Activated naive CD8-positive, alpha-beta T cell treated with anti-CD3 and anti-CD28 coated beads, Interleukin-2, amount 50 U/mL, for 24 hours (primary cell): Measurements from ENCODE around the gene CPNE5.

Source experiments
- ATAC-seq: fragments of 150-1000 bp; cut with Tn5 transposase; one replicate; pipeline ENCODE4 v1.10.0; 2021
- DNase-seq: peaks from one replicate; pipeline ENCODE4 v3.0.0; 2021
- H3K27ac Mint-ChIP-seq: one replicate; pipeline ENCODE4 v1.8.0; 2021; ENCODE audit warnings: mild to moderate bottlenecking, mixed read lengths
- H3K27me3 Mint-ChIP-seq: one replicate; pipeline ENCODE4 v1.8.0; 2021; ENCODE audit warnings: mixed read lengths
- H3K36me3 Mint-ChIP-seq: one replicate; pipeline ENCODE4 v1.8.0; 2021; ENCODE audit warnings: low read depth, mixed read lengths
- H3K4me1 Mint-ChIP-seq: one replicate; pipeline ENCODE4 v1.8.0; 2021; ENCODE audit warnings: mixed read lengths
- H3K4me3 Mint-ChIP-seq: one replicate; pipeline ENCODE4 v1.8.0; 2021; ENCODE audit warnings: mild to moderate bottlenecking, moderate library complexity, mixed read lengths
- H3K9me3 Mint-ChIP-seq: one replicate; pipeline ENCODE4 v1.8.0; 2021; ENCODE audit warnings: mixed read lengths

CPNE5 gene

DNA sequence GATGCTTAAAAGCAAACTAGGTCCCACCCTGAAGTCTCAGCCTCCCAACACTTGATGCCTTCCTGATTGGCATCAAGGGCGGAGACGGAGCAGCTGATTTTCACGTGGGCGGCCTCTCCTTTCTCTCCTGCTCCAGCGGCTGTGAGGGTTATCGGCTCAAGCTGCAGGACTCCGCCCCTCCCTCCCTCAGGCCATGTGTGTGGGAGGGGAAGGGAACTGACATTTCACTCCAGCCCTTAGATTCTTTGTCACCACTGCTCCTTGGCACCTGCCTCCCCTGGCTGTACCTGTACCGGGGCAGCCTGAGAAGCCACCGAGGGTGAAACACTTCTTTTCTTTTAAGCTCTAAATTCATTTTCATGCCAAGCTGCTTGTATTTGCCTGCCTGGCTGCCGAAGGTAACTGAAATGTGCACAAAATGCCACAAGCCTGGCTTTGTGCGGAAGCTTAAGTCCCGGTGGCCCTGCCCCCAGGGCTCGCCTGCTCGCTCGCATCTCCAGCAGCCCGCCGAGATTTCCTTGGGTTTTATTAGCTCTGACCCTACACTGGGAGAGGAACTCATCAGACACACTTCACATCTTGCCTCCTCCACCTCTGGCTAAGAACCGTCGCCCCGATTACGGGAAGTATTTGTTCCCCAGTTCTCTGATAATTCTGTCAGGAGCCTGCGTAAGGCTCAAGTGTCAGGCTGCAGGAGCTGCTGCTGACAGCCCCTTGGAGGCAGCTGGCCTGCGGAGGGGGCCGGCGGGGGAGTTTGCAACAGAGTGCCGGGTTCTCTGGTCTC is 9.6 kb upstream of the CPNE5 start:
- Mint-ChIP-seq H3K4me3 (no peak overlapping the region), H3K27ac (no peak overlapping the region), H3K27me3 (peaks cover 2% of the 10 kb centered on the region), H3K4me1 (peaks cover 8% of the 10 kb centered on the region), H3K9me3 (no peaks in the 10 kb centered on the region), H3K36me3 (peaks cover 38% of the 10 kb centered on the region)
- no peak for DNase-seq
- ATAC-seq, result no peak

DNA sequence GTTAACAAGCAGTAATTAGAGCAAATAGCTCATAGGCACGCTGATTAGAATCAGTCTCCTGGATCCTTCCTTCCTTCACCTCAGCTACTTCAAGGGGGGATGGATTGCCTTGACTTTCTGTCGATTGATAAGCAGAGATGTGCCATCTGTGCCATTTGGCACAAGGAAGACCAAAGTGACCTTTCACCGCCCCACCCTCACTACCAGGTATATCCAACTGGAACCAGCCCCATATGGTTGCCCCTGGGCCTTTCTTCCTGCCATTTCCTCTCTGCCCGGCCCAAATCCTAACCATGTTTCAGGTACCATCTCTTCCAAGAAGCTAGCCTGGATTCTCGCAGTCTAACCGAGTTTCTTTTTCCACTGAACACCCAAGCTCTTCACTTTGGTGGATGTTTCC is 8.7 kb upstream of the CPNE5 start:
- H3K27me3 Mint-ChIP-seq, result peaks cover 2% of the 10 kb centered on the region

DNA sequence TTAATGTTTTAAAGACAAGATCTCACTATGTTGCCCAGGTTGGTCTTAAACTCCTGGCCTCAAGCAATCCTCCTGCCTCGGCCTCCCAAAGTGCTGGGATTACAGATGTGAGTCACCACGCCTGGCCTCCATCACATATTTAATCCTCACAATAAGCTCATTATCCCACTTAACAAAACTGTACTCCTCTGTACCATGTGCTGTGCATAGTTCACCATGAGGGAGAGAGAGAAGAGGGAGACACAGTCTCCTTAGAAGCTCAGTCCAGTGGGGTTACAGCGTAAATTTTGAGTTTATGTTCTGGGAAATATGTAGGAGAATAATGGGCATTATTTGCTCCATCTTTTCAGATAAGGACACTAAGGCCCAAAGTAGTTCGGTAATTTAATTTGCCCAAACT is 7.9 kb upstream of the CPNE5 start:
- peaks cover 2% of the 10 kb centered on the region for H3K27me3 Mint-ChIP-seq
- H3K36me3 Mint-ChIP-seq, result peaks cover 24% of the 10 kb centered on the region
- no peak overlapping the region for H3K27ac Mint-ChIP-seq
- ATAC-seq, result no peak
- no peak overlapping the region for H3K4me3 Mint-ChIP-seq
- no peaks in the 10 kb centered on the region for H3K9me3 Mint-ChIP-seq
- peaks cover 8% of the 10 kb centered on the region for H3K4me1 Mint-ChIP-seq
- DNase-seq, result no peak

More for the DNA sequence above, 8.7 kb upstream of the CPNE5 start:
- H3K27ac Mint-ChIP-seq, result no peak overlapping the region
- H3K9me3 Mint-ChIP-seq, result no peaks in the 10 kb centered on the region
- no peak for ATAC-seq
- no peak overlapping the region for H3K4me3 Mint-ChIP-seq
- H3K36me3 Mint-ChIP-seq, result peaks cover 32% of the 10 kb centered on the region
- no peak for DNase-seq
- peaks cover 8% of the 10 kb centered on the region for H3K4me1 Mint-ChIP-seq

DNA sequence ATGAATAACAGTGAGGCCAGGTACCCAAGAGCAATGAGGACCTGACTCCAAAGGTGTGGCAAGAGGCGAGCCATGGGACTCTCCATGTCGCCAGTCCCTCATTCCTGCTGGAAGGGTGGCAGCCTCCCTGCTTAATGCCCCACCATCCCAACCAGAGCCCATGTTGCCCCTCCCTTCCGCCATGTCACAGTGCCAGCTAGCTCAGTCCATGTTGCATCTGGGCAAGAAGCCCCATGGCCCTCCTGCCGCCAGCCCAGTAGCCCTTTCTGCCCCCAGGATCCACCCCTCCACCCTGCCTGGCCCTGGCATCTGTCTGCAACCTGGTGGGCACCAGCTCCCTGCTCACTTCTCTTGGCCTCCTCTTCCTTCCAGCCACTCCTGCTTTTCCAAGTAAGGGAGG is 6.0 kb upstream of the CPNE5 start:
- H3K4me1 Mint-ChIP-seq, result peaks cover 16% of the 10 kb centered on the region
- peaks cover 11% of the 10 kb centered on the region for H3K27me3 Mint-ChIP-seq
- H3K9me3 Mint-ChIP-seq, result no peaks in the 10 kb centered on the region
- peaks cover 8% of the 10 kb centered on the region for H3K36me3 Mint-ChIP-seq
- ATAC-seq (no peak), DNase-seq (no peak)
- no peak overlapping the region for H3K4me3 Mint-ChIP-seq
- no peak overlapping the region for H3K27ac Mint-ChIP-seq

DNA sequence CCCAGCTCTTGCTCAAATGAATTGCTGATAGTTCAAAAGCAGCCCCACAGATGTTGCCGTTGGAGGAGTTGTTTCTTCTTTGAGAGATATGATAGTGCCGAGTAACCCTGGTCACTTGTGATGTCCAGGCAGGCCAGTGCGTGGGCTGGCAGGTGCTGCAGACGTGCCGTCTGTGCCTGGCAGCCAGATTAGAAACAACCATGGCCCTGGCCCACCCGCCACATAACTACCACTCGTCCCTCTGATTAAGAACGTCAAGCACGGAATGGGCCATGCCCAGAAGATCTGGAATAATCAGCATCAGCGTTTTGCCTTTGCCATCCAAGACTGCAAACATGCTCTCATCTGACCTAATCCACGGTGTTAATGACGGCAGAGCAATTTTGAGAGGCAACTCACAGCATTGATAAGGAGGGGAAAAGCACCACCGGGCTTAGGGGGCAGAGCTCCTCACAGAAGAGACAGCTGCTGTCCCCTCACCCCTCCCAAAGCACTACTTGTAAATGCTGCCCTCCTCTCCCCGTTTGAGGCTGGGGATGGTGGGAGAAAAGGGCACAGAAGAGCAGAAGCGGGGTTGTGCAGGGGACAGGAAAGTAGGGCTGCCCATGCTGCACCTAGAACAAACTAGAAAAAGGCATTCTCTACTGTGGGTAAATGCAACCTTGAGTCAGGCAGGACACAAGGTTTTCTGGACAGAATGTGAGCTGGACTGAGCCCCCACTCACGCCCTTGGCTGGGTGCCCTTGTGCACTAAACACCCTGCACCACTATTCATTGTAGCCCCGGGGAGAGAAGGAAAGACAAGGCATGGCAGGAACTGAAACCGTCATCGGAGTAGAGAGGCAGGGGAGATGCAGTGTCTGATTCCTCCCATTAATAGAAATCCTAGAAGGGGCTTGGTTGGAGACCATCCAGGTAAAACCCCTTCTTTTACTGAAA is 5.3 kb upstream of the CPNE5 start:
- DNase-seq (no peak), ATAC-seq (no peak)
- Mint-ChIP-seq H3K36me3 (peaks cover 2% of the 10 kb centered on the region), H3K27me3 (peaks cover 14% of the 10 kb centered on the region), H3K9me3 (no peaks in the 10 kb centered on the region), H3K4me1 (peaks cover 17% of the 10 kb centered on the region), H3K27ac (no peak overlapping the region), H3K4me3 (no peak overlapping the region)

DNA sequence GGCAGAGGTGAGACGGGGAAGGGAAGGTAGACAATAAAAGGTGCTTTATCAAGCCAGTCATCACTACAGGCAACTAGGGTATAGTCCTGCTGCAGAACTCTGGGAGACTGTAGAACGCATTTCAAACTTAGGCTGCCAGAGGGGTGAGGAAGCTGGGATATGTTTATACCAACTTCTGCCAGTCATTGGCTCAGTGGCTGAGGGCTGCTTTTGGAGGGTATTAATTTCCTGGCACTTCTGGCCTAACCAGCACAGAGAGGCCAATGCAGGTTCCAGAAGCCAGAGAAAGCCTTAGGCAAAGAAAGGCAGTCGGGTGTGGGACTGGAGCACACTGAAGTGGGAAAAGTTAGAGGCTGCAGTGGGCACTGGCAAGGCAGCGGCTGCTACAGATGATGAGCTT is 3.9 kb upstream of the CPNE5 start:
- DNase-seq, result no peak
- H3K36me3 Mint-ChIP-seq, result peaks cover 2% of the 10 kb centered on the region
- peaks cover 23% of the 10 kb centered on the region for H3K27me3 Mint-ChIP-seq
- no peak overlapping the region for H3K4me3 Mint-ChIP-seq
- peaks cover 14% of the 10 kb centered on the region for H3K4me1 Mint-ChIP-seq
- H3K9me3 Mint-ChIP-seq, result no peaks in the 10 kb centered on the region
- no peak for ATAC-seq
- H3K27ac Mint-ChIP-seq, result no peak overlapping the region

DNA sequence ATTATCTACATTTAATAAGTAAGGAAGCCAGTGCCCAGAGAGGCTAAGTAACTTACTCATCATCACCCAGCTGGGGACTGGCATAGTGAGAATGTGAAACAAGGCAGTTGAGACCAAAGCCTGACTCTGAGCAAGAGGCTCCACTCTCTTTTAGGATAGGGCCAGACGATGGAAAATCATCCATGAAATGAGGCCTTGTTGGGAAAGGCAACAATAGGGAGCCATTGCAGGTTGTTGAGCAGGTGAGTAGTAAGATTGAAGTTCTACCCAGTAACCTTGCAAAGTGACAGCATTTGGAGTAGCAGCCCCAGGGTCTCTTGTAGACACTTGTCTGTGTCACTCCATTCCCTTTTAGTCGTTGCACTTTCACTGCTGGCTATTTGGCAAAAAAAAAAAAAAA is 2.5 kb upstream of the CPNE5 start:
- peaks cover 32% of the 10 kb centered on the region for H3K27me3 Mint-ChIP-seq
- DNase-seq, result no peak
- no peaks in the 10 kb centered on the region for H3K9me3 Mint-ChIP-seq
- no peak for ATAC-seq
- H3K27ac Mint-ChIP-seq, result no peak overlapping the region
- peaks cover 14% of the 10 kb centered on the region for H3K4me1 Mint-ChIP-seq
- peaks cover 2% of the 10 kb centered on the region for H3K36me3 Mint-ChIP-seq
- H3K4me3 Mint-ChIP-seq, result no peak overlapping the region

DNA sequence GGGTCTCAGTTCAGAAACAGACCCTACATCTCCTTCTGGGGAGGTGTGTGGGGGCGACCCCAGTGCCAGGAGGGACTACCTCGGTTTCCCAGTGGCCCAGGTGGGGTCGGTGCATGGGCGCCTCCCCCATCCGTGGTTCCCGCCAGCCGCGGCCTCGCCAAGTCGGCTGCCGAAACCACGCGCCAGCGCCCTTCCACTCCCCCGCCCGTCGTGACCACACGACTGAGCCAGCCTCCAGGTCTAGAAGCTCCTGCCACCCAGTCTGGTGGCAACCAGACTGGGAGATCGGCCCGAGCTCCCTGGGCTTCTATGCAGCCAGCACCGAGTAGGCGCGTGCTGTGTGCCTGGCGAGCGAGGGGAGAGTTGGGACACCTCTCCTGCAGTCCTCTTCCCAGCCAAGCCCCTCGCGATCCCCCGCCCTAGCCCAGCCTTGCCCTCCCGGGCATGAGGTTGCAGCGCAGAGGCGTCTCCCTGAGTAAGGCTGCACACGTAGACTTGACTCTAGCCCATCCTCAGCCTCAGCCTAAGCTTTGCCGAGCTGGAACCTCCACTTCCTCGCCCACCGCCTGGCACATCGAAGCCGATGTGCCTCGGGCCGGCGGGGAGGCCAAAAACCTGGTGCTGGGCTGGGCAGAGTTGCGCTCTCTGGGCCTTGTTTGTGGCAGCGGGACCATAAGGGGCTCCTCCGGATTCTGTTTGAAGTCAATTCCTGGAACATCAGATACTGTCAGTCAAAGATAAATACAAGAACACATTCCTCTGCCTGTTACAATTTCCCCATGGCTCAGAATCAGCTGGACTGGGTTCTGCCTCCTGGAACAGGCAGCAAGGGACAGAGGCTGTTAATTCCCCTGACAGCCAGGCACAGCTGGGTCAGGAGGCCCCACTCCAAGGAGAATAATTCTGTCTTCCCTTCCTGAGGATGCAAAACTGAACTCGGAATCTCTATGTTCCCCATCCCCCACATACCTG is 1.5 kb upstream of the CPNE5 start:
- no peak overlapping the region for H3K27ac Mint-ChIP-seq
- DNase-seq, result peak; percentile 32

DNA sequence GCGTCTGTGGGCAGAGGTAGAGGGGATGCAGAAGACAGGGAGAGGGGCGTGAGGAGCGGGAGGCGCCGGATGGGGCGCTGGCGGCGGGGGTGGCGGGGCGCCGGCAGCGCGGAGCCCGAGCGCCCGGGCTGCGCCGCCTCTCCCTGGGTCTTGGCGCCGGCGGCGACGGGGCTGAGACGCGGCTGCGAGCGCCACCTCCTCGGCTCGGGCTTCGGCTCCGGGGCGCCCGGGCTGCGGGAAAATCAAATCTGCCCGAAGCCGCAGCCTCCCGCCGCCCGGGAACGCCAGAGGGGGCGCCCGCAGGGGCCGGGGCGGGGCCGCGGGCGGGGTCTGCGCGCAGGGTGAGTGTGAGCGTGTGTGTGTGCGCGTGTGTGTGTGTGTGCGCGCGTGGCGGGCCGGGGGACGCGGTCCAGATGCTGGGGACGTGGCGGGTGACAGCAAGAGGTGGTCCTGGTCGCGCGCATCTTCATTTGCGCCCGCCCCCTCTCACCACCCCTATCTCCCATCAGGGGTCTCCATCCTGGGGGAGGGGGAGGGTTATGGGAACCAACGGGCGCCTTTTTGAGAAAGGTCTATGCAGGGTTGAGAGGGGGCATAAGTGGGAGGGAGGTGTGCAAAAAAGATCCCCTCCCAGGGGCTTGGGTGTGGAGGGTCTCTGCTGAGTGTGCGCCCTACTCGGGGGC is 646 bp upstream of the CPNE5 start:
- Mint-ChIP-seq H3K27me3 (peaks cover 36% of the 10 kb centered on the region), H3K4me3 (peak overlapping the region; percentile 21), H3K27ac (no peak overlapping the region), H3K9me3 (no peaks in the 10 kb centered on the region), H3K4me1 (peaks cover 14% of the 10 kb centered on the region), H3K36me3 (no peaks in the 10 kb centered on the region)
- ATAC-seq (peak; percentile 38), DNase-seq (peak; percentile 48)

More for the DNA sequence above, 1.5 kb upstream of the CPNE5 start:
- Mint-ChIP-seq H3K36me3 (no peaks in the 10 kb centered on the region), H3K27me3 (peaks cover 36% of the 10 kb centered on the region), H3K9me3 (no peaks in the 10 kb centered on the region), H3K4me3 (peak overlapping the region; percentile 24), H3K4me1 (peaks cover 14% of the 10 kb centered on the region)
- ATAC-seq, result no peak

DNA sequence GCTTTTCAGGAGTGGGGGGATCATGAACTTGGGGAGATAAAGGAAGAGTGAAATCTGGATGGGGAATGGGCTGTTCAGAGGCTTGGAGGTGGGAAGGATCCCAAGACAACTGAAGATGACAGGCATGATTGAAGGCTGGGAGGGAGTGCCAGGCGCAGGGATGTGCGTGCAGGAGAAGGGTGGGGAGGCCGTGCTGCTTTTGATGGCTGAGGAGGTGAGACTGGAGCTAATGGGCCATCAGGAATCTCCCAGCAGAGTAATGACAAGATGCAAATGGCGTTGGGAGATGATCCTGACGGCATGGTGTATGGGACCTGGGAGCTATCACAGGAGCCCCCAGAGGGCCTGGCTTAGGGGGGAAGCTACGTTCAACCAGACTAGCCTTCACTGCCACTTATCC is 1.6 kb downstream of the CPNE5 start:
- Mint-ChIP-seq H3K9me3 (no peaks in the 10 kb centered on the region), H3K27me3 (peaks cover 36% of the 10 kb centered on the region), H3K4me3 (no peak overlapping the region), H3K36me3 (no peaks in the 10 kb centered on the region), H3K4me1 (peaks cover 14% of the 10 kb centered on the region), H3K27ac (no peak overlapping the region)
- ATAC-seq, result no peak
- no peak for DNase-seq

DNA sequence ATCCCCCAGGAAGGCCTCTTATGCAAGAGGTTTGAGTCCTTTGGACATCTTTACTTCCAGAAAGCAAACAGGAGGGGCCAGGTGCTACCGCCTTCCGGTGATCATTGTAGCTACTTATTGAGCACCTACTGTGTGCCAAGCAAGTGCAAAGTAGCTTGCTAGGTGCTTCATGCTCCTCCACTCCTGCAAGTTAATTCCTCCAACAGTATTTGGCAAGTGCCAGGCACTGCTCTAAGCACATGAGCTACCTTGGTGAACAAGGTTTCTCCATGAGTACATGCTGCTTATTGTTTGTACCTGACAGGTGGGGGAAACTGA is 2.3 kb downstream of the CPNE5 start:
- Mint-ChIP-seq H3K9me3 (no peaks in the 10 kb centered on the region), H3K4me3 (no peak overlapping the region), H3K36me3 (no peaks in the 10 kb centered on the region), H3K27me3 (peaks cover 36% of the 10 kb centered on the region), H3K27ac (no peak overlapping the region), H3K4me1 (peaks cover 14% of the 10 kb centered on the region)
- DNase-seq (no peak), ATAC-seq (no peak)

DNA sequence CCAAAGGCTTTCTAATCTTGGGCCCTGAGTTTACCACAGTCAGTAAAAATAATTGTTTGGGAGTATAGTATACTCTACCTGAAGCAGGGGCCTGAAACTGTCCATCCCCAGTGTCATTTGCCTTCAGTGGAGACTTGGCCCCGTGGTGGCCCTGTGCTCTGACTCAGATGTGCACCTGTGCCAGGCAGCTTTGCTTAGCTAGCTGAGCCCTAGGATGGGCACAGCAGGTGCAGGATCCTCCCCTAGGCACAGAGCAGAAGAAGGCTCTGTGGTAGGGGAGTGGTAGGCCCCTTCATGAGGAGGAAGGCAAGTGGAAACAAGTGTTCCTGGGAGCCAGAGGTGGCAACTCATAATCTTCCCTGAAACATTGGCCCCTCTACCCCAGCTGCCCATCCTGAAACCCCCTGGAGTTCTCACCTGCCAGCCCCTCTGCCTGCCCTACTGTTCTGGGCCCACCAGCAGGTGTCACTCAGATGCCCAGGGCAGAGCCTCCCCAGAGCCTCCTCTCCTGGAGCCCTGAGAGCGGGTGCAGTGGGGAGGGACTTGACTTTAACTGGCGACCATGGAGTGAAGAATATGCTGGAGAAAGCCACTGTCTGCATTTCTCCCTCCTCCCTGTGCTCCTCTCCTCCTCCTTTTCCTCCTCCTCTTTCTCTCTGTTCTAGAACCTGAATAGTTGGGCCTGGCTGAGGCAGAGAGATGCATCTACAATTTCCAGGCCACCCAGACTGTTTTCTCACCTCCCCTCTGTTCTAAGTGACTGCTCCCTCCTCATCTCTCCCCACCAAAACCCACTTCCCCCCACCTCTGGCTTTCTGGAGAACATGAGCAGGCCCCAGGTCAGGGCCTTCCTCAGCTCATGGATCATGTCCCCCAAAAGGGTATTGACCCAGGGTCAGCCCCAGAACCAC is 2.9 kb downstream of the CPNE5 start:
- Mint-ChIP-seq H3K4me3 (no peak overlapping the region), H3K9me3 (no peaks in the 10 kb centered on the region), H3K27me3 (peaks cover 36% of the 10 kb centered on the region), H3K27ac (no peak overlapping the region), H3K36me3 (no peaks in the 10 kb centered on the region), H3K4me1 (peaks cover 14% of the 10 kb centered on the region)
- no peak for DNase-seq
- ATAC-seq, result no peak
